ENCODE results near the gene HLF. TPM values are rescaled to one million over a fixed set of nuclear protein-coding genes. Genes with fewer than 3 reads are reported as not detected.
A peak's percentile ranks its signal among the peaks of the same experiment; 100 is the strongest.

HLF gene
- total RNA-seq, 8 experiments from 2014 or later = 0.31 to 2.6 (median 0.77) TPM

DNA sequence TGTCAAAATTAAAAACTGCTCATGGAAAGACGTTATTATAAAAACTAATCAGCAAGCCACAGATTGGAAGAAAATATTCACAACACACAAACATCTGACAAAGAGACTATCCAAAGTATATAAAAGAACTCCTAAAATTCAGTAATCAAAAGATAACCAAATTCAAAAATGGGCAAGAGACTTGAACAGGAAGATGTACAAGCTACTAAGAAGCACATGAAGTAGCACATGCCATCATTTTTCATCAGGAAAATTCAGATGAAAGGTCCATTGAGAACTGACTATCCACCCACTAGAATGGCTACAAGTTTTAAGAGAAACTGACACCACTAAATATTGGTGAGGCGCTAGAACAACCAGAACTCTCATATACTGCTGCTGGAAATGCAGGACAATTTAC is 3.4 kb upstream of the HLF start:
- in situ Hi-C loops (cut with MboI; ENCODE audit: low pct_unique_long_range_greater_than_20kb in 2 of 9, low sequenced_read_pairs in 9 of 9, unreplicated experiment in 9 of 9) = no loop called here
- ATAC-seq (replicated peaks in 6 of 8) = no peak
- H3K4me1 ChIP-seq (replicated peaks in 1 of 2) = peaks cover 3 to 6% of the 10 kb centered on the region in 2 donors
- WGBS, 10 experiments = 29 to 96% (median 50%) methylated on average over 1 to 2 of the region's 2 CpGs; no CpG with 5 or more reads in 3 of the 10 experiments
- no peak overlapping the region for H3K4me3 ChIP-seq
- H3K27ac ChIP-seq = no peak overlapping the region

DNA sequence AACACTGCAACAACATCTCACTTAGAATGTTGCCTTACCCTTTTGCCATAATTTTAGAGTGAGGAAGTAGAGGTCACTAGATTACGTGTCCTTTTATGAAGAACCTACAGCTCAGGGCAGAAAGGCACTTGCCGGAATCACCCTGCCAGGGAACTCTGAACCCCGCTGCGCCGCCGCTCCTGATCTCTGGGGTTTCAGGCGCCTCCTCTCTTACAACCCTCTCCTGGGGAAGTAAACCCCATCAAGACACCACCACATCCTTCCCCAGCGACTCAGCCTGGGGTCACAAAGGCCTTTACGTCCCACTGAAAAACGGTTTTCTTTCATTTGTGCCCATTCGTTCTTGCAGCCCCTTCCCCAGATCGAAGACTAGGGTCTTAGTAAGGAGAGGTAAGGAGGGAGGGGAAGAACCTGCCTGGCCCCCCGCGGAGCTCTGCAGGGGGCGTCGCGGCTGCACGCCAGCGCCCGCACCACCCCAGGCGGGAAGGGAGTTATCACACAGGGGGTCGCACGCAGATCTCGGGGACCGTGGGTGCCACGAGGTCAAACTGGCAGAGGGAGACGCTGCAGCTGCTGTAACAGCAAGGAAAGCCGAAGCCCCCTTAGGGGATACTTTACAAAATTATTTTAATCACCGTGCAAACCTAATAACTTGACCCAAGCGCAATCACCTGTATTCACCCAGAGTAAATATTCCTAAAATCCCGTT is 1.0 kb upstream of the HLF start:
- H3K4me3 ChIP-seq = peak overlapping the region; percentile 33 to 53 (median 45)

DNA sequence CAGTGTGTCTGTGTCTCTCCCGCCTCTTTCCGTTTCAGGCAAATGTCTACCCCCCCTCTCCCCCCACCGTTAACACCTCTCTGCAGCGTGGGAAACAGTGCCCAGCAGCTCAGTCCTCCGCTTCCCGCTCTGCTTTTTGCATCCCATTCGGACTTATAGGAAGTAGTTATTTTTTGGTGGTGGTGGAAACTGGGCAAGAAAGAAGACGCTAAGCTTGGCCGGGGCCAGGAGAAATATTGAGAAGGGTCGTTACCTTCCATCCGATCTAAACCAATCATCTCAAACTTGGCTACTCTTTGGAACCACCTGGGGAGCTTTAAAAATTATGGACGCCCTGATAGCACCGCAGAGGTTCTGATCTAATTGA is 499 bp upstream of the HLF start:
- in situ Hi-C loops (cut with MboI; ENCODE audit: low pct_unique_long_range_greater_than_20kb in 2 of 9, low sequenced_read_pairs in 9 of 9, unreplicated experiment in 9 of 9) = no loop called here
- 0 to 100% (median 8%) methylated on average over 1 to 7 of the region's 13 CpGs; no CpG with 5 or more reads in 1 of the 10 experiments for WGBS, 10 experiments
- Histone ChIP-seq H3K4me3 (peak overlapping the region; percentile 33 to 53 (median 45)), H3K4me1 (replicated peaks in 1 of 2) (peaks cover 3 to 6% of the 10 kb centered on the region in 2 donors), H3K27ac (no peak overlapping the region)
- peak in 5 of 8 experiments; percentile 3 to 34 (median 12) for ATAC-seq (replicated peaks in 6 of 8)

More for the DNA sequence above, 1.0 kb upstream of the HLF start:
- no peak for ATAC-seq (replicated peaks in 6 of 8)
- peaks cover 3 to 6% of the 10 kb centered on the region in 2 donors for H3K4me1 ChIP-seq (replicated peaks in 1 of 2)
- no peak overlapping the region for H3K27ac ChIP-seq
- WGBS, 10 experiments = 12 to 100% (median 23%) methylated on average over 2 to 9 of the region's 31 CpGs; no CpG with 5 or more reads in 2 of the 10 experiments
- in situ Hi-C loops (cut with MboI; ENCODE audit: low pct_unique_long_range_greater_than_20kb in 2 of 9, low sequenced_read_pairs in 9 of 9, unreplicated experiment in 9 of 9) = no loop called here

DNA sequence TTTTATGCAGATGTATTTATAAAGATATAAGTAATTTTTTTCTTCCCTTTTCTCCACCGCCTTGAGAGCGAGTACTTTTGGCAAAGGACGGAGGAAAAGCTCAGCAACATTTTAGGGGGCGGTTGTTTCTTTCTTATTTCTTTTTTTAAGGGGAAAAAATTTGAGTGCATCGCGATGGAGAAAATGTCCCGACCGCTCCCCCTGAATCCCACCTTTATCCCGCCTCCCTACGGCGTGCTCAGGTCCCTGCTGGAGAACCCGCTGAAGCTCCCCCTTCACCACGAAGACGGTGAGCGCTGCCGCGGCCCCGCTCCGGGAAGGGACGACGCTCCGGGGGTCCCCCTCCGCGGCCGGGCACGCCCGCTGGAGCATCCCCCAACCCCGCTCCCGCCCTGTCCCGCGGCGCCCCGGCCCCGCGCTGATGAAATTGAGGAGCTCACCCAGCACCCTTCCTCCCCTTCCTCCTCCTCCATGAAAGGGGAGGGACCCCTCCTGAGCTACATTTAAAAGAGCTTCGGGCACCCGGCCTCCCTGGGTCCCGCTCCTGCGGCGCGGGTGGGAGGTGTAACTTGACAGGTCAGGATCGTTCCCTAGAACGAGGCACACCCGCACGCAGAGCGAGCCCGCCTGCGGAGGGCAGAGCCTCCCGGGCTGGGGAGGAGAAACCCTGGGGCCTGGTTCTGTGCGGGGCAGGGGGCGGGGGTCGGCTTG is 706 bp downstream of the HLF start:
- peak; percentile 9 to 53 (median 34) for ATAC-seq (replicated peaks in 6 of 8)
- WGBS, 10 experiments = 0 to 8% (median 1%) methylated on average over 1 to 12 of the region's 52 CpGs; no CpG with 5 or more reads in 1 of the 10 experiments
- peak overlapping the region; percentile 33 to 53 (median 45) for H3K4me3 ChIP-seq
- no peak overlapping the region for H3K27ac ChIP-seq
- H3K4me1 ChIP-seq (replicated peaks in 1 of 2) = peaks cover 3 to 6% of the 10 kb centered on the region in 2 donors
- in situ Hi-C loops (cut with MboI; ENCODE audit: low pct_unique_long_range_greater_than_20kb in 2 of 9, low sequenced_read_pairs in 9 of 9, unreplicated experiment in 9 of 9) = no loop called here

DNA sequence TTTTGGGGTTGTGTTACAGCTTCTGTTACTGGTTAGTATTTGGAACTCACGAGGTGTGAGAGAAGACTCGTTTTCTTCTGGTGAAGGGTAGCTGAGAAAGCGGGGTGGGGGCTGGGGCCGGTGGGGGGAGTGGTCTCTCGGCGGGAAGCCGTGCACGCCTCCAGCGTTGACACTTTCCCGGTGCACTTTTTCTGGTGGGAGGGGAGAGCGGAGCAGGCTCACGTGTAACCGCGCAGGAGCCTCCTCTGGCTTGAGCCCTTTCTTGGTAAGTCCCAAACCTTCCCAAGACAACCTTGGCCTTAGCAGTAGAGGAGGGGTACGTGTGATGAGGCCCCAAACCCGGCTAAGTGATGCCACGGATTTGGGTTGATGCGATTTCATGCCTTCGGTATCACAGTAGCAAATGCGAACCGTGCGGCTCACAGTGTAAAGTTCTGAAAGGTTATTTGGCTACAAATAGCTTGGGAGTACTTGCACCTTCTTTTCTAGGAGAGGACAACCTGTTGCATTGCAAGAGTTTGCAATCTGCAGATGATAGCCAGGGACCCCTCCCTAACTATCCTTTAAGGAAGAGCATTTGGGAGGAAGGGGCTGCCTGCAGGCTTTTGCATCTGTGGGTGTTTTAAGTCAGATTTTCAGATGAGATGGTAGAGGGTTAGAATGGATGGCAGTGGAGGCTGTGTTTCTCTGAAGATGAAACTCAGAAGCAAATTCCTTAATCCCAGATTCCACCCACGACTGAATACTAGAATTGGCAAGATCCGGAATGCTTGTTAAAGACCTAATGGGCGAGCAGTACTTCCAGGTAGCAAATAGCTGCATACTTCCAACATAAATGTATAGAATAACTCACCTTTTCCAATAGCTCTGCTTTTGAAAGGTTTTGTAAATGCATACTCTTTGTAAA is 1.5 kb downstream of the HLF start:
- WGBS, 10 experiments = 8 to 100% (median 27%) methylated on average over 2 to 8 of the region's 25 CpGs; no CpG with 5 or more reads in 3 of the 10 experiments
- Histone ChIP-seq H3K4me1 (replicated peaks in 1 of 2) (peaks cover 3 to 6% of the 10 kb centered on the region in 2 donors), H3K4me3 (peak overlapping the region; percentile 33 to 53 (median 45)), H3K27ac (no peak overlapping the region)
- peak in 1 of 8 experiments; percentile 25 for ATAC-seq (replicated peaks in 6 of 8)
- in situ Hi-C loops (cut with MboI; ENCODE audit: low pct_unique_long_range_greater_than_20kb in 2 of 9, low sequenced_read_pairs in 9 of 9, unreplicated experiment in 9 of 9) = no loop called here

DNA sequence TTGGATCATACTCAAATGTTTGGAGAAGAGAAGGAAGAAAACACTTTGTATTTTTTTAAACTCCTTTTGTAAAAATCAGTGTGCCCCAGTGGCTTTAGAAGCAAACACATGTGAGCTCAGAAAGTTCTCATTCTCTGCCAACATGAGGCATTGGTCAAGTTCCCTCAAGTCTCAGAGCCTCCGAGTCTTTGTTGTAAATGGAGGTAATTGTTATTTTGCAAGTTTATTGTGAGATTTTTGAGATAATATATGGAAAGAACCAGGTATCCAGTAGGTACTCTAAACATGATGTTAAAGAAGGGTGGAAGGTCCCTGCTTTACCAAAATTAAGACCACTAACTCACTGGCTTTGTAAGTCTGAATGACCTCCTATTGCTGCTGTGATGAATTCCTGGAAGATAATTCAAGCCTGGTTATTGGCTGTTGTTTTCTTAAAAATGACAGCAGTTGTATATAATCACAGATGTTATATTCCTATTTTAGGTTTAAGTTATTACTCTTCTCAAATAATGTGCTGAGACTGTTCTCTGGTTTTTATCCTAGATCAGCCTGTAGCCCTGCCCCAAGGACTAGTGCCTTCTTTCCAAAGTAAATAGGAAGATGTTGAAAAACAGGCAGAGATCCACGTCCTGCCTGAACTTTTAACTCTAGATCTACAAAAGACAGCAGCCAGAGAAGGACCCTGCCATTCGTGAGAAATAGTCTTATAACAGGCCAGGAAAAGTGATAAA is 2.4 kb downstream of the HLF start:
- no peak for ATAC-seq (replicated peaks in 6 of 8)
- in situ Hi-C loops (cut with MboI; ENCODE audit: low pct_unique_long_range_greater_than_20kb in 2 of 9, low sequenced_read_pairs in 9 of 9, unreplicated experiment in 9 of 9) = no loop called here
- Histone ChIP-seq H3K4me3 (no peak overlapping the region), H3K27ac (no peak overlapping the region), H3K4me1 (replicated peaks in 1 of 2) (peaks cover 3 to 6% of the 10 kb centered on the region in 2 donors)
- WGBS, 10 experiments = 16 to 83% (median 66%) methylated on average over 1 to 3 of the region's 3 CpGs; no CpG with 5 or more reads in 1 of the 10 experiments

DNA sequence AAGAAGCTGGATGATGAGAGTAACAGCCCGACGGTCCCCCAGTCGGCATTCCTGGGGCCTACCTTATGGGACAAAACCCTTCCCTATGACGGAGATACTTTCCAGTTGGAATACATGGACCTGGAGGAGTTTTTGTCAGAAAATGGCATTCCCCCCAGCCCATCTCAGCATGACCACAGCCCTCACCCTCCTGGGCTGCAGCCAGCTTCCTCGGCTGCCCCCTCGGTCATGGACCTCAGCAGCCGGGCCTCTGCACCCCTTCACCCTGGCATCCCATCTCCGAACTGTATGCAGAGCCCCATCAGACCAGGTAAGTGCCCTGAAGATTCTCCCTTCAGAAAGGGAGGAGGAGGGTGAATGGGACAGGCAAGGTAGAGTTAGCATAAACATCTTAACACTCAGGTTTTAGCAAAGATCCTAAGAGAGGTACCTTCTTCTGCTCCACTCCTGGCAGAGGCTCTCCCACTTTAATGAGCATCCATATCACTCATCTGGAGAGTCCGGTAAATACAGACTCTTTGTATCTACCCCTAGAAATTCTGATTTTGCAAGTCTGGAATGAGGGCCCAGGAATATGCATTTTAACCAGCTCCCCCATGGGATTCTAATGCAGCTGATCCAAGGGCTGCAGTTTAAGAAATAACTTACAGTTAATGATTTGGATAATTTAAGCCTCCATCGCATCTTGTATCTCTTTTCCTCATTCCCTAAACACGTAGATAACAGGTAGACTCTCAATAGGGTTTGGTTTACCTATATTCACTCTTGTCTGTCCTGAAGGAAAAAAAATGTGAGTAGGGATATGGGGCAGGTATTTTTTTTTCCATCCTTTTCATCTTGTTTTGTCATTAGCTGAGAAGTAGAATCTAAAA is 3.3 kb downstream of the HLF start:
- WGBS, 10 experiments = 49 to 100% (median 91%) methylated on average over 2 to 7 of the region's 11 CpGs
- H3K4me1 ChIP-seq (replicated peaks in 1 of 2) = peaks cover 3 to 6% of the 10 kb centered on the region in 2 donors
- ATAC-seq (replicated peaks in 6 of 8) = no peak
- in situ Hi-C loops (cut with MboI; ENCODE audit: low pct_unique_long_range_greater_than_20kb in 2 of 9, low sequenced_read_pairs in 9 of 9, unreplicated experiment in 9 of 9) = no loop called here
- H3K4me3 ChIP-seq = no peak overlapping the region
- H3K27ac ChIP-seq = no peak overlapping the region

DNA sequence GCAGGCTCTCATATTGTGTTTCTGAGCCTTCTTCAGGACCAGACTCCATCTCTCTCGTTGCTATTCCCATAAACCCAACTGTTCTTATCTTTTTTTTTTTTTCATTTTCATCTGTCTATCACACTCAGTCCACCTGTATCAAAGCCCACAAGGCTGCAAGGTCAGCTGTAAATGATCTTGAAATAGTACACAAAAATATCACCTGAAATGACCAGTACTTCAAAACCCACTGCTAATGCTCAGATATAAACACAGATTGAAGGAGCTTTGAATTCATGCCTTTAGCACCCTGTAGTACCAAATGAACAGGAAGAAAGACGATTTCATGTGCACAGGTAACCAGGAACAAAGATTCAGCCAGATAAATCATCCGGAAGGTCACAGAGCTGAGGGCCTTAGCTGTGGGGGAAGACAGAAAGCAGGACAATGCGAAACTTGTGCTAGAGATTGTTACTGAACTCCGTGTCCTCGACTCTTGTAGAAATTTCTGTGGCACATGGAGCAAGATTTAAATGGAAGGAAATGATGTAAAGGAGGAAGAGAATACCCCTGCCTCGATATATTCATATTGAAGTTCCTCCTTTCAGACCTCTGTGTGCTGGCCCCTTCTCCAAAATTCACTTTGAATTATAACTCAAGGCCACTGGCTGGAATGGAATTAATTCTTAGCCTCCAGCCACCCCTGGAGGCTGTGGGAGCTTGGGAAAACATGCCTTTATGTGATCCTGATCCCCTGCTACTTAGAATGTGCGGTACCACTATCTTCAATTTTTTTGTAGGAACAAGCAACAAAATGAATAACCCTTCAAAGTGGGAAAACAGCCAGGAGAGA is 4.1 kb downstream of the HLF start:
- H3K4me3 ChIP-seq = no peak overlapping the region
- ATAC-seq (replicated peaks in 6 of 8) = no peak
- 0 to 100% (median 77%) methylated on average over 1 to 8 of the region's 8 CpGs for WGBS, 10 experiments
- in situ Hi-C loops (cut with MboI; ENCODE audit: low pct_unique_long_range_greater_than_20kb in 2 of 9, low sequenced_read_pairs in 9 of 9, unreplicated experiment in 9 of 9) = no loop called here
- peaks cover 1 to 7% of the 10 kb centered on the region in 2 donors for H3K4me1 ChIP-seq (replicated peaks in 1 of 2)
- no peak overlapping the region for H3K27ac ChIP-seq

DNA sequence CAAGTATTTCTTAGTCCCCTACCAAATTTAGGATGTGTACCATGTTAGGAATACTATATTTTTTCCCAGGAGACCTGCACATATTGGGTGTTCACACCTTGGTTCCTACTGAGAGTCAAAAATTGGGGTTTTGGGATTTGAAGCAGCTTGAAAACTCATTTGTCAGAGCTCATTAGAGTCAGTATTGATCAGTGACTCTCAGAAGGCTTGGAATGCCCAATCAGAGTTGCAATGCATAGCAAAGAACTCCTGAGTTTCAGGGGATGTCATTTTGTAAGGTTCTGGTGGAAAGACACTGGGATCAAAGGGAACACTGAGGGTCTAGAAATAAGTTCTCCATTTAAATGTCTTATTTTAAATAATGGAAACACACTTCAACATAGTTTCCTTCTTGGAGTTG is 5.1 kb downstream of the HLF start:
- in situ Hi-C loops (cut with MboI; ENCODE audit: low pct_unique_long_range_greater_than_20kb in 2 of 9, low sequenced_read_pairs in 9 of 9, unreplicated experiment in 9 of 9) = no loop called here

DNA sequence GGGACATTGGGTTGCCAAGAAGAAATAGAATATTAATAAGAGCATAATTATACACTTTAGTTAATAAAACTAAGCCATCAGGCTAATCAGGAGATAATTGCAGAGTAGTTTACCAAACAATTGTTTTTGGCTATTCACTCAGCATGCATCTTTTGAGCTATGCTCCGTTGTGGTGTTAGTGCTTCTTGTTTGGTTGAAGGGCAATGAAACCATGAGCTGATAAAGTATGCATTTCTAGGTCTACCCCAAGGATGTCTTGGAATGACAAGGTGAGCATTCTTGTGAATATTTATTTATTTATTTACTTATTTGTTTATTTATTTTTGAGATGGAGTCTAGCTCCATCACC is 6.4 kb downstream of the HLF start:
- in situ Hi-C loops (cut with MboI; ENCODE audit: low pct_unique_long_range_greater_than_20kb in 2 of 9, low sequenced_read_pairs in 9 of 9, unreplicated experiment in 9 of 9) = no loop called here
- H3K4me3 ChIP-seq = no peak overlapping the region
- ATAC-seq (replicated peaks in 6 of 8) = no peak
- H3K4me1 ChIP-seq (replicated peaks in 1 of 2) = peaks cover 0 to 7% of the 10 kb centered on the region in 2 donors
- 33 to 100% (median 67%) methylated on average over 1 of the region's 1 CpG; no CpG with 5 or more reads in 4 of the 10 experiments for WGBS, 10 experiments
- H3K27ac ChIP-seq = no peak overlapping the region

More for the DNA sequence above, 5.1 kb downstream of the HLF start:
- no peak overlapping the region for H3K4me3 ChIP-seq
- H3K4me1 ChIP-seq (replicated peaks in 1 of 2) = peaks cover 0 to 7% of the 10 kb centered on the region in 2 donors
- no peak overlapping the region for H3K27ac ChIP-seq
- no peak for ATAC-seq (replicated peaks in 6 of 8)

Measured in motor neuron (in vitro differentiated cells).